B cell (primary cell): Measurements from ENCODE around the gene FN3K. TPM values are rescaled to one million over a fixed set of nuclear protein-coding genes. Genes with fewer than 3 reads are reported as not detected.

ENCODE experiments used
- ATAC-seq: fragments of 200-7000 bp; cut with Tn5 transposase; one replicate; pipeline ENCODE4 v1.10.0; 2021; ENCODE audit warnings: low read depth, mild to moderate bottlenecking, moderate number of reproducible peaks, moderate library complexity
- CTCF ChIA-PET: fragments of 350-600 bp; sonication (Branson Sonifier 250); formaldehyde crosslinking; loops from one replicate; lab custom pipeline; 2021; ENCODE audit warnings: antibody characterized with exemption, inconsistent platforms; lab: Charles Lee
- POLR2A ChIA-PET: fragments of 350-600 bp; sonication (Branson Sonifier 250); formaldehyde crosslinking; loops from one replicate; lab custom pipeline; 2021; ENCODE audit warnings: antibody characterized with exemption; lab: Charles Lee
- DNase-seq: peaks from one replicate; pipeline ENCODE4 v3.0.0; 2013
- H2AFZ ChIP-seq: 2 replicates; pipeline ENCODE4 v1.6.1; 2012; ENCODE audit warnings: mild to moderate bottlenecking, low read depth, low read length; ENCODE audit not compliant: insufficient read depth, poor library complexity, severe bottlenecking
- H3K27ac ChIP-seq, 2 donors: 1 replicate in 1 of 2; 2 replicates in 1 of 2; pipeline ENCODE4 v1.5.1; 2012 to 2013; ENCODE audit warnings: low read length in 2 of 2, mild to moderate bottlenecking in 2 of 2, moderate library complexity in 1 of 2
- H3K27me3 ChIP-seq, 4 experiments: fragments of 200-600 bp in 1 of 4; sonication (generic) in 1 of 4; replicated peaks in 1 of 4; 1 replicate in 2 of 4; 2 replicates in 2 of 4; pipeline versions ENCODE4 v1.6.1 to v1.7.0; 2013 to 2016; ENCODE audit warnings: low read length in 3 of 4, mild to moderate bottlenecking in 2 of 4, mixed read lengths in 1 of 4, moderate library complexity in 1 of 4; ENCODE audit not compliant: insufficient read depth in 4 of 4, control insufficient read depth in 3 of 4; ENCODE audit errors: control extremely low read depth in 1 of 4
- H3K36me3 ChIP-seq, 2 experiments: replicated peaks in 1 of 2; 1 replicate in 1 of 2; 2 replicates in 1 of 2; pipeline versions ENCODE4 v1.6.1 to v1.7.1; 2013; ENCODE audit warnings: low read length in 1 of 2; ENCODE audit not compliant: insufficient read depth in 2 of 2, control insufficient read depth in 1 of 2; ENCODE audit errors: control extremely low read depth in 1 of 2, extremely low read depth in 1 of 2
- H3K4me1 ChIP-seq, 2 donors: fragments of 200-600 bp in 1 of 2; sonication (generic) in 1 of 2; 1 replicate in 1 of 2; 2 replicates in 1 of 2; pipeline versions ENCODE4 v1.5.1 to v1.6.1; 2013 to 2017; ENCODE audit warnings: low read length in 2 of 2; ENCODE audit not compliant: control insufficient read depth in 2 of 2, insufficient read depth in 2 of 2
- H3K4me2 ChIP-seq: replicated peaks from 2 replicates; pipeline ENCODE3; 2012; ENCODE audit warnings: mild to moderate bottlenecking, low read depth, low read length; ENCODE audit not compliant: poor library complexity, severe bottlenecking
- H3K4me3 ChIP-seq, 5 experiments: fragments of 200-600 bp in 1 of 5; sonication (generic) in 1 of 5; 1 replicate in 3 of 5; 2 replicates in 2 of 5; pipeline versions ENCODE4 v1.5.1 to v1.7.0; 2011 to 2016; ENCODE audit warnings: low read length in 4 of 5, mild to moderate bottlenecking in 4 of 5, low read depth in 2 of 5, control low read depth in 1 of 5, moderate library complexity in 1 of 5; ENCODE audit not compliant: insufficient read depth in 1 of 5; ENCODE audit errors: control extremely low read depth in 1 of 5, extremely low read depth in 1 of 5
- H3K79me2 ChIP-seq: fragments of 200-600 bp; sonication (generic); one replicate; pipeline ENCODE4 v1.6.0; 2016; ENCODE audit warnings: low read length; ENCODE audit not compliant: control insufficient read depth, insufficient read depth
- H3K9ac ChIP-seq: fragments of 200-600 bp; sonication (generic); 2 replicates; pipeline ENCODE4 v1.6.1; 2017; ENCODE audit warnings: mild to moderate bottlenecking, low read length, moderate library complexity
- H3K9me3 ChIP-seq, 3 donors: one replicate each; pipeline versions ENCODE4 v1.6.1 to v1.7.1; 2013; ENCODE audit warnings: low read length in 2 of 3; ENCODE audit not compliant: control insufficient read depth in 2 of 3, insufficient read depth in 1 of 3; ENCODE audit errors: control extremely low read depth in 1 of 3
- H4K20me1 ChIP-seq: 2 replicates; pipeline ENCODE4 v1.6.0; 2012; ENCODE audit warnings: mild to moderate bottlenecking, low read length; ENCODE audit not compliant: insufficient read depth, control insufficient read depth, poor library complexity, severe bottlenecking
- H3K27ac Mint-ChIP-seq: one replicate; pipeline ENCODE4 v1.8.0; 2021; ENCODE audit warnings: mixed read lengths
- H3K27me3 Mint-ChIP-seq: one replicate; pipeline ENCODE4 v1.8.0; 2021; ENCODE audit warnings: mixed read lengths
- H3K4me1 Mint-ChIP-seq: one replicate; pipeline ENCODE4 v1.8.0; 2021; ENCODE audit warnings: mixed read lengths
- H3K4me3 Mint-ChIP-seq: one replicate; pipeline ENCODE4 v1.8.0; 2021; ENCODE audit warnings: mixed read lengths
- H3K9me3 Mint-ChIP-seq: one replicate; pipeline ENCODE4 v1.8.0; 2022; ENCODE audit warnings: mixed read lengths; ENCODE audit not compliant: insufficient read depth
- EZH2 ChIP-seq: IDR thresholded peaks from 2 replicates; pipeline ENCODE4 v1.6.1; 2012; ENCODE audit warnings: borderline replicate concordance, low read depth, mild to moderate bottlenecking, moderate library complexity, low read length; ENCODE audit not compliant: insufficient read depth, poor library complexity, severe bottlenecking
- WGBS: methylation state at CpG from one replicate; pipeline ENCODE4 v1.1.5; 2013; ENCODE audit warnings: missing lambda C conversion rate; ENCODE audit not compliant: insufficient coverage; 5-methylcytosine and 5-hydroxymethylcytosine counted together
- intact Hi-C: fragments of 100-400 bp; cut with micrococcal nuclease; formaldehyde crosslinking; loops from one replicate; pipeline ENCODE4 v1.10.0; 2022
- polyA plus RNA-seq: library from polyadenylated mRNA; depleted of rRNA; stranded (reverse); fragments of >200 nt; gene quantifications from 2 replicates; pipeline ENCODE4 v1.2.3, GENCODE V29; 2012
- total RNA-seq, 2 donors: library from RNA; stranded (reverse); fragments of 120-200 nt in 1 of 2; gene quantifications; 1 replicate in 1 of 2; 2 replicates in 1 of 2; pipeline versions ENCODE4 v1.2.3 to v1.2.4, GENCODE V29; 2013 to 2022
- TF ChIP-seq, protein P1 (sequence below): fragments of 200-600 bp; IDR thresholded peaks from one replicate; pipeline ENCODE4 v1.8.0; 2022; ENCODE audit warnings: antibody characterized with exemption, mild to moderate bottlenecking

Gene FN3K
- total and polyA plus RNA-seq, 2 donors (not counting 1 experiment from before 2014, with no cell fraction given) = 1.1 to 2.6 TPM

DNA sequence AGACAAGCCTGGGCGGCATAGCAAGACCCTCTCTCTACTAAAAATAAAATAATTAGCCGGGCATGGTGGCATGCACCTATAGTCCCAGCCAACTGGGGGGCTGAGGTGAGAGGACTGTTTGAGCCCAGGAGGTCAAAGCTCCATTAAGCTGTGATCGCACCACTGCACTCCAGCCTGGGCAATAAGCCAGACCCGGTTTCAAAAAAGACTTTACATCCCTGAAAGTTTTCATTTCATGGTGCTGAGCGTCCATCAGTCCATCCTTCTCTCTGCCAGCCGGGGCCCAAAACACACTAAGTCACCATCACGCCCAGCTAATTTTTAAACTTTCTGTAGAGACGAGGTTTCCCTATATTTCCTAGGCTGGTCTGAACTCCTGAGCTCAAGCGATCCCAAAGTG lies 47.5 kb upstream of the FN3K start:
- H3K27ac Mint-ChIP-seq = no peak overlapping the region
- Histone ChIP-seq H3K4me3 (no peak overlapping the region), H2AFZ (no peak overlapping the region), H3K27me3 (no peaks in the 10 kb centered on the region), H4K20me1 (no peaks in the 10 kb centered on the region), H3K79me2 (no peaks in the 10 kb centered on the region), H3K36me3 (no peaks in the 10 kb centered on the region), H3K27ac (no peak overlapping the region), H3K9me3 (no peaks in the 10 kb centered on the region), H3K9ac (no peak overlapping the region), H3K4me2 (no peak overlapping the region), H3K4me1 (no peaks in the 10 kb centered on the region)
- H3K27me3 Mint-ChIP-seq = no peaks in the 10 kb centered on the region
- TF ChIP-seq, protein P1, sequence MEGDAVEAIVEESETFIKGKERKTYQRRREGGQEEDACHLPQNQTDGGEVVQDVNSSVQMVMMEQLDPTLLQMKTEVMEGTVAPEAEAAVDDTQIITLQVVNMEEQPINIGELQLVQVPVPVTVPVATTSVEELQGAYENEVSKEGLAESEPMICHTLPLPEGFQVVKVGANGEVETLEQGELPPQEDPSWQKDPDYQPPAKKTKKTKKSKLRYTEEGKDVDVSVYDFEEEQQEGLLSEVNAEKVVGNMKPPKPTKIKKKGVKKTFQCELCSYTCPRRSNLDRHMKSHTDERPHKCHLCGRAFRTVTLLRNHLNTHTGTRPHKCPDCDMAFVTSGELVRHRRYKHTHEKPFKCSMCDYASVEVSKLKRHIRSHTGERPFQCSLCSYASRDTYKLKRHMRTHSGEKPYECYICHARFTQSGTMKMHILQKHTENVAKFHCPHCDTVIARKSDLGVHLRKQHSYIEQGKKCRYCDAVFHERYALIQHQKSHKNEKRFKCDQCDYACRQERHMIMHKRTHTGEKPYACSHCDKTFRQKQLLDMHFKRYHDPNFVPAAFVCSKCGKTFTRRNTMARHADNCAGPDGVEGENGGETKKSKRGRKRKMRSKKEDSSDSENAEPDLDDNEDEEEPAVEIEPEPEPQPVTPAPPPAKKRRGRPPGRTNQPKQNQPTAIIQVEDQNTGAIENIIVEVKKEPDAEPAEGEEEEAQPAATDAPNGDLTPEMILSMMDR = no peak
- TF ChIP-seq EZH2 = no peak
- POLR2A ChIA-PET = no interaction called here
- WGBS = 100% methylated on average over 8 of the region's 9 CpGs
- intact Hi-C loops = no loop called here
- no peaks in the 10 kb centered on the region for H3K9me3 Mint-ChIP-seq
- H3K4me3 Mint-ChIP-seq = no peak overlapping the region
- DNase-seq = no peak
- no peaks in the 10 kb centered on the region for H3K4me1 Mint-ChIP-seq
- CTCF ChIA-PET = no interaction called here
- ATAC-seq = no peak

DNA sequence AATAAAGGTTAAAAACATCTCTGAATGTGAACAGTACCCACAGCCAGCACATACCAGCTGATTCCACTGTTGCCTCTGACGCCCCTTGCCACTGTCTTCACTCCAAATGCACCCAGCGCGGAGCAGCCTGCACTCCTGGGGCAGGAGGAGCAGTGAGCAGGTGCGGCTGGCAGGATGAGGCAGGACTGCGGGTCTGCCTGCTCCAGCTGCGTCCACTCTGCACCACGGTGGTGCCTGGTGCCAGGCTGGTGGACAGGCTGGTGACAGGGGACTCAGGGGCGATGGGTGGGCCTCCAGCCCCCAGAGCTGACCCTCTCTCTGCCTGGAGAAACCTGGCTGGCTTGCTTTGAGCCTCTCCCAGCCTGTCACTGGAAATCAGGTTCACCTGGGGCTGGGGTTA lies 46.3 kb upstream of the FN3K start:
- H3K4me2 ChIP-seq = no peak overlapping the region
- no peaks in the 10 kb centered on the region for H3K4me1 ChIP-seq
- H4K20me1 ChIP-seq = no peaks in the 10 kb centered on the region
- no peaks in the 10 kb centered on the region for H3K27me3 ChIP-seq
- intact Hi-C loops = no loop called here
- no peak for ATAC-seq
- TF ChIP-seq, protein P1 = no peak
- no peak for TF ChIP-seq EZH2
- WGBS = 93% methylated on average over 8 of the region's 8 CpGs
- no peak overlapping the region for H3K9ac ChIP-seq
- POLR2A ChIA-PET = interaction anchor here (0.7 kb wide), 1 partner anchor 25 kb away, joined by 3 read pairs; no protein-coding TSS in a partner anchor
- H3K9me3 ChIP-seq = peaks cover 0 to 3% (median 0%) of the 10 kb centered on the region in 3 donors
- no peak overlapping the region for H3K27ac ChIP-seq
- no peak overlapping the region for H3K4me3 Mint-ChIP-seq
- H2AFZ ChIP-seq = no peak overlapping the region
- H3K27me3 Mint-ChIP-seq = no peaks in the 10 kb centered on the region
- H3K4me3 ChIP-seq = no peak overlapping the region
- H3K9me3 Mint-ChIP-seq = no peaks in the 10 kb centered on the region
- H3K27ac Mint-ChIP-seq = no peak overlapping the region
- CTCF ChIA-PET = no interaction called here
- DNase-seq = no peak
- H3K4me1 Mint-ChIP-seq = no peaks in the 10 kb centered on the region
- H3K79me2 ChIP-seq = peaks cover 3% of the 10 kb centered on the region
- H3K36me3 ChIP-seq = no peaks in the 10 kb centered on the region
